H1 (cell line): Measurements from ENCODE around the gene CAMK2A. TPM values are rescaled to one million over a fixed set of nuclear protein-coding genes. Genes with fewer than 3 reads are reported as not detected.

Experiments
- CTCF ChIA-PET: fragments of 300-600 bp; sonication (Branson Sonifier 250); formaldehyde crosslinking; loops from one replicate; lab custom pipeline; 2021; ENCODE audit not compliant: partially characterized antibody; lab: Charles Lee
- POLR2A ChIA-PET: fragments of 300-600 bp; sonication (Branson Sonifier 250); formaldehyde crosslinking; loops from one replicate; lab custom pipeline; 2021; ENCODE audit warnings: inconsistent platforms; ENCODE audit not compliant: partially characterized antibody; lab: Charles Lee
- DNase-seq, 2 experiments: peaks; one replicate each; pipeline versions ENCODE4 v3.0.0 to v3.0.0-alpha.2; 2010 to 2022; ENCODE audit warnings: low spot score in 2 of 2, low read depth in 1 of 2, mixed read lengths in 1 of 2
- FAIRE-seq: peaks from 2 replicates; lab custom pipeline; 2011; peaks lifted over from hg19 to GRCh38; lab: Jason Lieb, UNC
- H2AFZ ChIP-seq: 2 replicates; pipeline ENCODE4 v1.8.1; 2012; ENCODE audit warnings: low read length, inconsistent platforms
- H2AK5ac ChIP-seq: 2 replicates; pipeline ENCODE4 v1.6.1; 2013; ENCODE audit warnings: low read depth, low read length
- H2BK120ac ChIP-seq: replicated peaks from 2 replicates; pipeline ENCODE3; 2013; ENCODE audit warnings: low read depth, low read length, inconsistent platforms
- H2BK12ac ChIP-seq: 2 replicates; pipeline ENCODE4 v1.6.1; 2013; ENCODE audit warnings: low read depth, low read length
- H2BK15ac ChIP-seq: 2 replicates; pipeline ENCODE4 v1.6.1; 2013; ENCODE audit warnings: low read length
- H2BK20ac ChIP-seq: 2 replicates; pipeline ENCODE4 v1.6.1; 2013; ENCODE audit warnings: low read length
- H2BK5ac ChIP-seq: 2 replicates; pipeline ENCODE4 v1.6.1; 2013; ENCODE audit warnings: low read depth, low read length
- H3K14ac ChIP-seq: 2 replicates; pipeline ENCODE4 v1.6.1; 2013; ENCODE audit warnings: inconsistent platforms; ENCODE audit not compliant: insufficient read length
- H3K18ac ChIP-seq: 2 replicates; pipeline ENCODE4 v1.6.1; 2013; ENCODE audit warnings: low read length; ENCODE audit errors: extremely low read depth
- H3K23ac ChIP-seq: 2 replicates; pipeline ENCODE4 v1.6.1; 2013; ENCODE audit warnings: inconsistent platforms; ENCODE audit not compliant: insufficient read length
- H3K23me2 ChIP-seq: 2 replicates; pipeline ENCODE4 v1.6.1; 2013; ENCODE audit warnings: low read depth, low read length
- H3K27ac ChIP-seq: 2 replicates; pipeline ENCODE4 v1.6.1; 2011; ENCODE audit warnings: low read depth, low read length, inconsistent platforms
- H3K27me3 ChIP-seq, 4 experiments: replicated peaks in 1 of 4; 1 replicate in 1 of 4; 2 replicates in 3 of 4; pipeline versions ENCODE4 v1.6.1 to v1.8.1; 2011 to 2013; ENCODE audit warnings: low read length in 3 of 4, mild to moderate bottlenecking in 3 of 4, inconsistent platforms in 2 of 4, mixed read lengths in 2 of 4, moderate library complexity in 1 of 4; ENCODE audit not compliant: control insufficient read depth in 3 of 4, insufficient read depth in 3 of 4; ENCODE audit errors: extremely low read depth in 1 of 4
- H3K36me3 ChIP-seq, 4 experiments: 2 replicates each; pipeline versions ENCODE4 v1.6.1 to v1.8.1; 2011 to 2013; ENCODE audit warnings: mild to moderate bottlenecking in 4 of 4, low read length in 3 of 4, moderate library complexity in 2 of 4, control low read depth in 1 of 4, inconsistent platforms in 1 of 4; ENCODE audit not compliant: insufficient read depth in 4 of 4, control insufficient read depth in 2 of 4
- H3K4ac ChIP-seq: replicated peaks from 2 replicates; pipeline ENCODE3; 2013; ENCODE audit warnings: low read length, low read depth, mixed read lengths, inconsistent platforms; ENCODE audit not compliant: insufficient read length
- H3K4me1 ChIP-seq, 4 experiments: replicated peaks in 1 of 4; 1 replicate in 1 of 4; 2 replicates in 3 of 4; pipeline versions ENCODE4 v1.6.1 to v1.8.1; 2011 to 2013; ENCODE audit warnings: low read length in 3 of 4, inconsistent platforms in 2 of 4, mixed read lengths in 1 of 4; ENCODE audit not compliant: insufficient read depth in 4 of 4, control insufficient read depth in 3 of 4
- H3K4me2 ChIP-seq, 2 experiments: 2 replicates each; pipeline versions ENCODE4 v1.6.1 to v1.8.1; 2011 to 2013; ENCODE audit warnings: low read depth in 2 of 2, low read length in 2 of 2, control low read depth in 1 of 2, inconsistent platforms in 1 of 2, mild to moderate bottlenecking in 1 of 2; ENCODE audit not compliant: insufficient read depth in 1 of 2
- H3K4me3 ChIP-seq, 4 experiments: fragments of 200-600, 300-600 bp in 1 of 4; sonication (generic), shearing (Covaris generic), sonication (Bioruptor Twin) in 1 of 4; 2 replicates each; pipeline versions ENCODE4 v1.5.1 to v1.8.1; 2011 to 2016; ENCODE audit warnings: low read length in 4 of 4, low read depth in 3 of 4, control low read depth in 2 of 4, inconsistent platforms in 2 of 4, mild to moderate bottlenecking in 2 of 4, mixed read lengths in 1 of 4, moderate library complexity in 1 of 4; ENCODE audit not compliant: insufficient read depth in 2 of 4; ENCODE audit errors: extremely low read depth in 1 of 4
- H3K56ac ChIP-seq: replicated peaks from 2 replicates; pipeline ENCODE3; 2013; ENCODE audit warnings: low read depth, mild to moderate bottlenecking, mixed read lengths, low read length, inconsistent platforms; ENCODE audit not compliant: insufficient read length
- H3K79me1 ChIP-seq: 2 replicates; pipeline ENCODE4 v1.6.1; 2013; ENCODE audit warnings: low read depth, low read length, control low read depth
- H3K79me2 ChIP-seq, 2 experiments: 2 replicates each; pipeline versions ENCODE4 v1.6.1 to v1.8.1; 2012 to 2013; ENCODE audit warnings: low read length in 2 of 2, mild to moderate bottlenecking in 2 of 2, inconsistent platforms in 1 of 2; ENCODE audit not compliant: insufficient read depth in 2 of 2, control insufficient read depth in 1 of 2
- H3K9ac ChIP-seq, 4 experiments: replicated peaks in 1 of 4; 1 replicate in 1 of 4; 2 replicates in 3 of 4; pipeline versions ENCODE4 v1.6.1 to v1.8.1; 2011 to 2013; ENCODE audit warnings: low read depth in 3 of 4, low read length in 3 of 4, control low read depth in 2 of 4, mild to moderate bottlenecking in 2 of 4, moderate library complexity in 2 of 4, inconsistent platforms in 1 of 4; ENCODE audit errors: extremely low read depth in 1 of 4
- H3K9me3 ChIP-seq, 2 experiments: 2 replicates each; pipeline versions ENCODE4 v1.6.1 to v1.8.1; 2012 to 2013; ENCODE audit warnings: mild to moderate bottlenecking in 2 of 2, moderate library complexity in 2 of 2, control low read depth in 1 of 2, inconsistent platforms in 1 of 2, low read depth in 1 of 2, low read length in 1 of 2, mixed read lengths in 1 of 2; ENCODE audit not compliant: insufficient read depth in 2 of 2
- H4K20me1 ChIP-seq, 2 experiments: replicated peaks in 1 of 2; 2 replicates each; pipeline versions ENCODE3 to v1.8.1; 2011 to 2013; ENCODE audit warnings: inconsistent platforms in 2 of 2, low read length in 2 of 2, mild to moderate bottlenecking in 1 of 2; ENCODE audit not compliant: insufficient read depth in 2 of 2, control insufficient read depth in 1 of 2
- H4K5ac ChIP-seq: 2 replicates; pipeline ENCODE4 v1.6.1; 2013; ENCODE audit warnings: low read length, low read depth, mixed read lengths, inconsistent platforms; ENCODE audit not compliant: insufficient read length
- H4K8ac ChIP-seq: 2 replicates; pipeline ENCODE4 v1.8.0; 2013; ENCODE audit warnings: mild to moderate bottlenecking, moderate library complexity, low read length, inconsistent platforms; ENCODE audit not compliant: insufficient read depth; ENCODE audit errors: extremely low read depth
- H4K91ac ChIP-seq: replicated peaks from 2 replicates; pipeline ENCODE3; 2013; ENCODE audit warnings: low read length, mixed read lengths, inconsistent platforms; ENCODE audit not compliant: insufficient read length
- ASH2L ChIP-seq: fragments of 200-600, 300-600 bp; sonication (generic); IDR thresholded peaks from one replicate; pipeline ENCODE4 v1.7.1; 2017; ENCODE audit warnings: low read length
- BACH1 ChIP-seq: IDR thresholded peaks from 2 replicates; pipeline ENCODE4 v1.6.1; 2012; ENCODE audit warnings: low read length, improper control_type of control experiment
- HDAC2 ChIP-seq, 2 experiments: fragments of 300-600 bp in 1 of 2; sonication (generic) in 1 of 2; IDR thresholded peaks; 2 replicates each; pipeline ENCODE4 v1.6.1; 2011 to 2012; ENCODE audit warnings: low read depth in 2 of 2, low read length in 2 of 2, mild to moderate bottlenecking in 2 of 2, moderate library complexity in 2 of 2, borderline replicate concordance in 1 of 2, inconsistent platforms in 1 of 2
- JUN ChIP-seq: IDR thresholded peaks from 2 replicates; pipeline ENCODE4 v1.6.1; 2011; ENCODE audit warnings: low read depth, mild to moderate bottlenecking, improper control_type of control experiment, low read length
- MAX ChIP-seq: IDR thresholded peaks from 2 replicates; pipeline ENCODE4 v1.6.1; 2012; ENCODE audit warnings: inconsistent platforms
- NANOG ChIP-seq: IDR thresholded peaks from 2 replicates; pipeline ENCODE4 v1.6.1; 2011; ENCODE audit warnings: low read length, low read depth, mild to moderate bottlenecking, inconsistent platforms; ENCODE audit not compliant: insufficient read depth, poor library complexity, severe bottlenecking
- POLR2AphosphoS5 ChIP-seq: IDR thresholded peaks from 2 replicates; pipeline ENCODE4 v1.6.1; 2011; ENCODE audit warnings: low read depth, low read length
- RFX5 ChIP-seq: IDR thresholded peaks from 2 replicates; pipeline ENCODE4 v1.6.1; 2011; ENCODE audit warnings: low read depth, low read length, improper control_type of control experiment, borderline replicate concordance
- SIRT6 ChIP-seq: IDR thresholded peaks from one replicate; pipeline ENCODE4 v1.7.1; 2012; ENCODE audit warnings: low read length, inconsistent platforms
- TAF7 ChIP-seq: optimal IDR thresholded peaks from 2 replicates; pipeline ENCODE3; 2011; ENCODE audit warnings: low read depth, mild to moderate bottlenecking, inconsistent platforms, low read length, moderate library complexity, borderline replicate concordance
- WGBS, 2 experiments: shearing (Covaris generic) in 1 of 2; methylation state at CpG; one replicate each; pipeline versions ENCODE4 v1.1.6 to v1.1.7; 2013 to 2015; ENCODE audit warnings: low lambda C conversion rate in 2 of 2, mixed read lengths in 2 of 2, inconsistent platforms in 1 of 2, low coverage in 1 of 2, missing lambda C conversion rate in 1 of 2; ENCODE audit not compliant: insufficient replicate concordance in 2 of 2, insufficient coverage in 1 of 2, insufficient read length in 1 of 2; ENCODE audit errors: extremely low coverage in 1 of 2, missing lambda C conversion rate in 1 of 2; 5-methylcytosine and 5-hydroxymethylcytosine counted together
- polyA plus RNA-seq, 7 experiments: library from polyadenylated mRNA; depleted of rRNA in 3 of 7; stranded (reverse) in 5 of 7; unstranded in 2 of 7; fragments of >200 nt in 5 of 7; fragments of 200-250 nt in 2 of 7; gene quantifications; 1 replicate in 5 of 7; 2 replicates in 1 of 7; 4 replicates in 1 of 7; pipeline versions ENCODE4 v1.2.1 to v1.2.3, GENCODE V29; 2011 to 2013; ENCODE audit warnings: missing spikeins in 2 of 7, mixed read lengths in 2 of 7
- total RNA-seq: library from RNA; stranded (reverse); fragmentation: NEBNext Ultra II Directional; extraction: Animal tissue kit (Norgen Biotek cat#: 25700); gene quantifications from 2 replicates; pipeline ENCODE4 v1.2.1, GENCODE V29; 2021

CAMK2A gene
- total and polyA plus RNA-seq, 2 of the 8 experiments (the other 6 are each of a cell fraction or from before 2014, with no cell fraction given): 0.20 to 0.28 TPM

GRCh38 chr5:150311015-150311692, 21.6 kb upstream of the CAMK2A start:
- no peak for DNase-seq
- no peak overlapping the region for H4K8ac ChIP-seq
- no peak overlapping the region for H2AFZ ChIP-seq
- WGBS, 2 experiments: 76% methylated on average over 7 of the region's 7 CpGs; no CpG with 5 or more reads in 1 of the 2 experiments
- no peaks in the 10 kb centered on the region for H3K79me2 ChIP-seq
- H2BK15ac ChIP-seq: no peak overlapping the region
- H3K56ac ChIP-seq: no peak overlapping the region
- peaks cover 0 to 3% (median 0%) of the 10 kb centered on the region in 4 experiments; a peak in 2 of 7 replicates for H3K4me1 ChIP-seq
- H3K79me1 ChIP-seq: no peaks in the 10 kb centered on the region
- CTCF ChIA-PET: interaction anchor here (0.9 to 2.8 kb wide), 9 partner anchors 9 to 121 kb away, joined by 3 to 6 read pairs (median 4); partner anchors contain the start of gene ARSI
- no peak overlapping the region for H3K4me3 ChIP-seq
- no peak overlapping the region for H2BK120ac ChIP-seq
- H2AK5ac ChIP-seq: no peak overlapping the region
- H3K36me3 ChIP-seq: no peaks in the 10 kb centered on the region
- TF ChIP-seq RFX5: no peak
- no peak for TF ChIP-seq BACH1
- no peak for TF ChIP-seq POLR2AphosphoS5
- no peak for TF ChIP-seq NANOG
- TF ChIP-seq MAX: no peak
- TF ChIP-seq TAF7: no peak
- TF ChIP-seq SIRT6: no peak
- TF ChIP-seq JUN: no peak
- no peak for TF ChIP-seq HDAC2 (IDR thresholded peaks at IDR 0.05; ENCODE audit: borderline replicate concordance in 1 of 2, low read depth in 2 of 2, low read length in 2 of 2)
- TF ChIP-seq ASH2L: no peak
- TF ChIP-seq, all 59 proteins: peak for 0
- Histone ChIP-seq H3K4ac (no peak overlapping the region), H3K27me3 (no peaks in the 10 kb centered on the region), H4K20me1 (no peaks in the 10 kb centered on the region), H3K9ac (no peak overlapping the region), H4K91ac (no peak overlapping the region), H3K23ac (no peak overlapping the region), H2BK20ac (no peak overlapping the region), H3K9me3 (no peaks in the 10 kb centered on the region), H3K4me2 (no peak overlapping the region), H3K23me2 (no peaks in the 10 kb centered on the region), H4K5ac (no peak overlapping the region), H3K14ac (no peak overlapping the region), H3K18ac (no peak overlapping the region), H3K27ac (no peak overlapping the region), H2BK5ac (no peak overlapping the region), H2BK12ac (no peak overlapping the region)
- no peak for FAIRE-seq
- POLR2A ChIA-PET: no interaction called here
